Activated CD4-positive, CD25-positive, alpha-beta regulatory T cell (primary cell): ENCODE measurements around the gene STT3B.

ENCODE experiments used
- DNase-seq, 4 experiments: peaks; one replicate each; lab custom pipeline; 2025; lab: John Stamatoyannopoulos, UW

Gene STT3B

GRCh38 chr3:31552103-31552502 lies 19.4 kb downstream of the STT3B start:
- DNase-seq = no peak

GRCh38 chr3:31553258-31553657 lies 20.5 kb downstream of the STT3B start:
- no peak for DNase-seq

- no peak for DNase-seq
Observed at GRCh38 chr3:31555204-31555603, 22.5 kb downstream of the STT3B start.

GRCh38 chr3:31559872-31560534 lies 27.3 kb downstream of the STT3B start:
- no peak for DNase-seq

GRCh38 chr3:31561891-31562290 lies 29.2 kb downstream of the STT3B start:
- no peak for DNase-seq

GRCh38 chr3:31562525-31562924 lies 29.8 kb downstream of the STT3B start:
- peak in 1 of 4 experiments; percentile 2 for DNase-seq

- DNase-seq = no peak
Observed at GRCh38 chr3:31565288-31565687, 32.6 kb downstream of the STT3B start.

- peak in 1 of 4 experiments; percentile 3 for DNase-seq
Observed at GRCh38 chr3:31567036-31567435, 34.3 kb downstream of the STT3B start.

- DNase-seq = no peak
Observed at GRCh38 chr3:31568649-31569048, 35.9 kb downstream of the STT3B start.

- no peak for DNase-seq
Observed at GRCh38 chr3:31571325-31571724, 38.6 kb downstream of the STT3B start.

- DNase-seq = no peak
Observed at GRCh38 chr3:31572236-31573004, 39.7 kb downstream of the STT3B start.

- DNase-seq = no peak
Observed at GRCh38 chr3:31573036-31573779, 40.5 kb downstream of the STT3B start.

GRCh38 chr3:31575448-31575847 lies 42.7 kb downstream of the STT3B start:
- DNase-seq = no peak

- DNase-seq = no peak
Observed at GRCh38 chr3:31576521-31576920, 43.8 kb downstream of the STT3B start.

GRCh38 chr3:31577232-31577631 lies 44.5 kb downstream of the STT3B start:
- no peak for DNase-seq

- no peak for DNase-seq
Observed at GRCh38 chr3:31579828-31580227, 47.1 kb downstream of the STT3B start.

GRCh38 chr3:31580645-31581044 lies 47.9 kb downstream of the STT3B start:
- DNase-seq = no peak

GRCh38 chr3:31581660-31582059 lies 48.9 kb downstream of the STT3B start:
- no peak for DNase-seq

GRCh38 chr3:31589228-31589627 lies 56.5 kb downstream of the STT3B start:
- DNase-seq = no peak

- no peak for DNase-seq
Observed at GRCh38 chr3:31590650-31591049, 57.9 kb downstream of the STT3B start.

GRCh38 chr3:31592764-31593163 lies 60.0 kb downstream of the STT3B start:
- no peak for DNase-seq

- no peak for DNase-seq
Observed at GRCh38 chr3:31596176-31596575, 63.5 kb downstream of the STT3B start.

GRCh38 chr3:31600431-31600830 lies 67.7 kb downstream of the STT3B start:
- no peak for DNase-seq
